Raji (cell line): Measurements from ENCODE around the gene LMLN.
A peak's percentile ranks its signal among the peaks of the same experiment; 100 is the strongest.

Source experiments
- POLR2A ChIP-seq: IDR thresholded peaks from 2 replicates; pipeline ENCODE4 v1.6.1; 2011; ENCODE audit warnings: low read depth, low read length, control low read depth; ENCODE audit not compliant: insufficient read depth

Gene LMLN

GRCh38 chr3:197952440-197952839, 7.6 kb upstream of the LMLN start:
- TF ChIP-seq POLR2A = no peak

GRCh38 chr3:197953325-197953724, 6.7 kb upstream of the LMLN start:
- TF ChIP-seq POLR2A = no peak

- no peak for TF ChIP-seq POLR2A
Measured at GRCh38 chr3:197953881-197954280, 6.1 kb upstream of the LMLN start.

- 0 out of 2 replicates have a peak, but pooled peaks have one; percentile 4 for TF ChIP-seq POLR2A
Measured at GRCh38 chr3:197955892-197956477, 4.0 kb upstream of the LMLN start.

- no peak for TF ChIP-seq POLR2A
Measured at GRCh38 chr3:197956626-197956988, 3.4 kb upstream of the LMLN start.

GRCh38 chr3:197957790-197958133, 2.3 kb upstream of the LMLN start:
- 0 out of 2 replicates have a peak, but pooled peaks have one; percentile 1 for TF ChIP-seq POLR2A

GRCh38 chr3:197958346-197958745, 1.7 kb upstream of the LMLN start:
- TF ChIP-seq POLR2A = no peak

- no peak for TF ChIP-seq POLR2A
Measured at GRCh38 chr3:197959500-197959890, 522 bp upstream of the LMLN start.

GRCh38 chr3:197960694-197961581, 921 bp downstream of the LMLN start:
- TF ChIP-seq POLR2A = no peak

- no peak for TF ChIP-seq POLR2A
Measured at GRCh38 chr3:197961582-197961945, 1.5 kb downstream of the LMLN start.

GRCh38 chr3:197963019-197963637, 3.1 kb downstream of the LMLN start:
- no peak for TF ChIP-seq POLR2A

- TF ChIP-seq POLR2A = no peak
Measured at GRCh38 chr3:197970588-197970987, 10.6 kb downstream of the LMLN start.

GRCh38 chr3:197974016-197974415, 14.0 kb downstream of the LMLN start:
- no peak for TF ChIP-seq POLR2A

GRCh38 chr3:197975311-197975710, 15.3 kb downstream of the LMLN start:
- TF ChIP-seq POLR2A = no peak

GRCh38 chr3:197983076-197983475, 23.1 kb downstream of the LMLN start:
- TF ChIP-seq POLR2A = no peak

- no peak for TF ChIP-seq POLR2A
Measured at GRCh38 chr3:197989651-197990050, 29.6 kb downstream of the LMLN start.
